Loucy (cell line): Measurements from ENCODE around the gene HOXA5.

Source experiments
- H2AFZ ChIP-seq: fragments of 200-600 bp; sonication (generic); 2 replicates; pipeline ENCODE4 v1.6.0; 2016; ENCODE audit warnings: antibody characterized with exemption, mild to moderate bottlenecking, low read length, moderate library complexity
- H3F3A ChIP-seq: fragments of 200-600 bp; 2 replicates; pipeline ENCODE4 v1.6.0; 2016; ENCODE audit warnings: antibody characterized with exemption, low read depth, mild to moderate bottlenecking
- H3K27me3 ChIP-seq: fragments of 200-600 bp; sonication (generic); 2 replicates; pipeline ENCODE4 v1.6.1; 2014; ENCODE audit warnings: low read length, mild to moderate bottlenecking; ENCODE audit not compliant: insufficient read depth, poor library complexity, severe bottlenecking
- H3K36me3 ChIP-seq: fragments of 200-600 bp; sonication (generic); 2 replicates; pipeline ENCODE4 v1.6.1; 2016; ENCODE audit warnings: low read length; ENCODE audit not compliant: insufficient read depth
- H3K4me1 ChIP-seq: fragments of 200-600 bp; sonication (generic); 2 replicates; pipeline ENCODE4 v1.5.1; 2014; ENCODE audit warnings: low read length, mild to moderate bottlenecking; ENCODE audit not compliant: insufficient read depth, poor library complexity, severe bottlenecking
- H3K4me2 ChIP-seq: fragments of 200-600 bp; sonication (generic); 2 replicates; pipeline ENCODE4 v1.6.0; 2014; ENCODE audit warnings: antibody characterized with exemption, low read length, low read depth, mild to moderate bottlenecking; ENCODE audit not compliant: poor library complexity, severe bottlenecking
- H3K4me3 ChIP-seq: fragments of 200-600 bp; sonication (generic); 2 replicates; pipeline ENCODE4 v1.5.1; 2014; ENCODE audit warnings: low read length, mild to moderate bottlenecking, mixed read lengths; ENCODE audit not compliant: poor library complexity, severe bottlenecking
- H3K79me2 ChIP-seq: fragments of 200-600 bp; sonication (generic); 2 replicates; pipeline ENCODE4 v1.6.1; 2014; ENCODE audit warnings: low read length; ENCODE audit not compliant: insufficient read depth
- H3K9ac ChIP-seq: fragments of 200-600 bp; sonication (generic); 2 replicates; pipeline ENCODE4 v1.6.0; 2014; ENCODE audit warnings: mild to moderate bottlenecking, low read depth, low read length, moderate library complexity; ENCODE audit not compliant: poor library complexity, severe bottlenecking
- H3K9me2 ChIP-seq: fragments of 200-600 bp; sonication (generic); replicated peaks from 2 replicates; pipeline ENCODE4 v1.6.1; 2016; ENCODE audit warnings: low read depth, low read length, mixed read lengths
- H3K9me3 ChIP-seq: fragments of 200-600 bp; sonication (generic); 2 replicates; pipeline ENCODE4 v1.6.1; 2014; ENCODE audit warnings: mild to moderate bottlenecking, antibody characterized with exemption, low read length, low read depth; ENCODE audit not compliant: insufficient read depth
- H4K20me1 ChIP-seq: fragments of 200-600 bp; sonication (generic); 2 replicates; pipeline ENCODE4 v1.6.0; 2014; ENCODE audit warnings: antibody characterized with exemption, low read length, mild to moderate bottlenecking; ENCODE audit not compliant: insufficient read depth, poor library complexity, severe bottlenecking
- EZH2phosphoT487 ChIP-seq: fragments of 200-600 bp; IDR thresholded peaks from 2 replicates; pipeline ENCODE4 v1.6.1; 2018; ENCODE audit warnings: antibody characterized with exemption, mild to moderate bottlenecking, moderate library complexity, borderline replicate concordance
- TF ChIP-seq, protein P1 (sequence below): fragments of 200-600 bp; sonication (generic); conservative IDR thresholded peaks from 2 replicates; pipeline ENCODE4 v1.5.1; 2014; ENCODE audit warnings: mild to moderate bottlenecking, antibody characterized with exemption, low read length

HOXA5 gene

GRCh38 chr7:27164045-27164366, 20.5 kb upstream of the HOXA5 start:
- H3K4me2 ChIP-seq, result peak overlapping the region; percentile 91
- H3K4me3 ChIP-seq, result peak overlapping the region; percentile 94
- TF ChIP-seq EZH2phosphoT487, result no peak
- TF ChIP-seq, protein P1, sequence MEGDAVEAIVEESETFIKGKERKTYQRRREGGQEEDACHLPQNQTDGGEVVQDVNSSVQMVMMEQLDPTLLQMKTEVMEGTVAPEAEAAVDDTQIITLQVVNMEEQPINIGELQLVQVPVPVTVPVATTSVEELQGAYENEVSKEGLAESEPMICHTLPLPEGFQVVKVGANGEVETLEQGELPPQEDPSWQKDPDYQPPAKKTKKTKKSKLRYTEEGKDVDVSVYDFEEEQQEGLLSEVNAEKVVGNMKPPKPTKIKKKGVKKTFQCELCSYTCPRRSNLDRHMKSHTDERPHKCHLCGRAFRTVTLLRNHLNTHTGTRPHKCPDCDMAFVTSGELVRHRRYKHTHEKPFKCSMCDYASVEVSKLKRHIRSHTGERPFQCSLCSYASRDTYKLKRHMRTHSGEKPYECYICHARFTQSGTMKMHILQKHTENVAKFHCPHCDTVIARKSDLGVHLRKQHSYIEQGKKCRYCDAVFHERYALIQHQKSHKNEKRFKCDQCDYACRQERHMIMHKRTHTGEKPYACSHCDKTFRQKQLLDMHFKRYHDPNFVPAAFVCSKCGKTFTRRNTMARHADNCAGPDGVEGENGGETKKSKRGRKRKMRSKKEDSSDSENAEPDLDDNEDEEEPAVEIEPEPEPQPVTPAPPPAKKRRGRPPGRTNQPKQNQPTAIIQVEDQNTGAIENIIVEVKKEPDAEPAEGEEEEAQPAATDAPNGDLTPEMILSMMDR, result no peak
- H3K9me3 ChIP-seq, result no peaks in the 10 kb centered on the region
- H4K20me1 ChIP-seq, result peaks cover 49% of the 10 kb centered on the region
- H2AFZ ChIP-seq, result no peak overlapping the region
- H3K9me2 ChIP-seq, result no peaks in the 10 kb centered on the region
- peaks cover 14% of the 10 kb centered on the region; the same call in 1 of the 2 replicates for H3F3A ChIP-seq
- H3K36me3 ChIP-seq, result peaks cover 44% of the 10 kb centered on the region
- H3K4me1 ChIP-seq, result peaks cover 13% of the 10 kb centered on the region
- H3K27me3 ChIP-seq, result peaks cover 58% of the 10 kb centered on the region
- H3K9ac ChIP-seq, result peak overlapping the region; percentile 99
- H3K79me2 ChIP-seq, result peaks cover 94% of the 10 kb centered on the region

- Histone ChIP-seq H3K9me2 (no peaks in the 10 kb centered on the region), H3K9me3 (no peaks in the 10 kb centered on the region), H3F3A (peaks cover 12% of the 10 kb centered on the region; the same call in 1 of the 2 replicates), H3K27me3 (peaks cover 53% of the 10 kb centered on the region), H3K4me3 (peak overlapping the region; percentile 94), H3K9ac (peak overlapping the region; percentile 99), H3K79me2 (peaks cover 94% of the 10 kb centered on the region), H3K4me1 (peaks cover 17% of the 10 kb centered on the region), H3K4me2 (peak overlapping the region; percentile 91), H4K20me1 (peaks cover 49% of the 10 kb centered on the region), H3K36me3 (peaks cover 39% of the 10 kb centered on the region), H2AFZ (no peak overlapping the region)
- TF ChIP-seq EZH2phosphoT487, result no peak
- TF ChIP-seq, protein P1, result no peak
These were observed 20.0 kb upstream of the HOXA5 start for GRCh38 chr7:27163288-27164044.

DNA sequence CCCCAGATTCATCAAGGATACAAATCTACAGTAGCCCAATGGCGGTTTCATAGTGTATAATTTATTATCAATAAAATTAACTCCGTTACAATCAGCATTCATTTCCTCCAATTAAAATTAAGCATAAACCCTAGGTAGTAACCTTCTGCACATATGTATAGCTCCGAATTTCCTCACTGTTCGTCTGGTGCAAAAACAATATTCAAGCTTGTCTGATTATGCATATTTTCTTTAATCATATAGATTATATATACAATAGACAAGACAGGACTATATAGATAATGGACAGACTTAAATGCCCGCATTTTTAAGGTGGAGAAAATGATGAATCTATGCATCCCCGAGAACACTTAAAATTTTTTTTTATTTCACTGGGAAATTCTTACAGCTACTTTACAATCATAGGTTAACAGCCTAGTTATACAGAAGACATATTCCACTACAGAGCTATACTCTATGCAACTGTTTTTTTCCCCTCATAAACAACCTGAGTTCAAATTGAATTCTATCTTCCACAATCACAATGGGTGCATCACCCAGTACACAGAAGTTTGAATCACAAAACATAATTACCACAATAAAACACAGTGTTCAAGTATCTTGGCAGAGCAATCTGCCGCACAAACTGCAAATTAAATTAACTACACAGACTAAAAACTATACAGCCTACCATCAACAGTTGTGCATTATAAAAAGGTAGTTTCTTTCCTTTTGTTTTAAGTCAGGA, 19.2 kb upstream of the HOXA5 start:
- Histone ChIP-seq H3K36me3 (peaks cover 33% of the 10 kb centered on the region), H3K9me2 (no peaks in the 10 kb centered on the region), H3K4me3 (peak overlapping the region; percentile 94), H3F3A (peaks cover 12% of the 10 kb centered on the region; the same call in 1 of the 2 replicates), H2AFZ (no peak overlapping the region), H4K20me1 (peaks cover 47% of the 10 kb centered on the region), H3K9me3 (no peaks in the 10 kb centered on the region), H3K4me2 (peak overlapping the region; percentile 91), H3K27me3 (peaks cover 50% of the 10 kb centered on the region), H3K4me1 (peaks cover 12% of the 10 kb centered on the region), H3K9ac (peak overlapping the region; percentile 99), H3K79me2 (peaks cover 94% of the 10 kb centered on the region)
- TF ChIP-seq, protein P1, result no peak
- TF ChIP-seq EZH2phosphoT487, result no peak
